ENCODE measurements around the gene RTKN2.

Gene RTKN2

GRCh38 chr10:62268399-62269114 is at the start of gene RTKN2:
RTKN2 (minus strand) TSS chr10:62268844; CDS start chr10:62268610, 234 bp downstream.
- no peaks in the 10 kb centered on the region for H3K36me3 Mint-ChIP-seq (ENCODE audit: low read depth)
- peak within 1 kb of the TSS; percentile 59 to 95 (median 92) for H3K27ac Mint-ChIP-seq
- peaks cover 30% of the 10 kb centered on the region for H3K4me1 Mint-ChIP-seq
- no peaks in the 10 kb centered on the region for H3K9me3 Mint-ChIP-seq
- H3K27me3 Mint-ChIP-seq (ENCODE audit: low read depth): no peaks in the 10 kb centered on the region
- TF ChIP-seq CTCF (IDR thresholded peaks at IDR 0.05; ENCODE audit: unreplicated experiment in 3 of 3): no peak
- H3K4me3 Mint-ChIP-seq: peak within 1 kb of the TSS; percentile 80 to 92 (median 91)

GRCh38 chr10:62317257-62317656 is 48.6 kb upstream of the RTKN2 start:
- Mint-ChIP-seq H3K27me3 (ENCODE audit: low read depth) (no peaks in the 10 kb centered on the region), H3K9me3 (no peaks in the 10 kb centered on the region), H3K4me1 (no peaks in the 10 kb centered on the region), H3K36me3 (ENCODE audit: low read depth) (no peaks in the 10 kb centered on the region), H3K4me3 (no peak overlapping the region), H3K27ac (no peak overlapping the region)
- no peak for TF ChIP-seq CTCF (IDR thresholded peaks at IDR 0.05; ENCODE audit: unreplicated experiment in 3 of 3)

GRCh38 chr10:62309254-62309653 is 40.6 kb upstream of the RTKN2 start:
- H3K36me3 Mint-ChIP-seq (ENCODE audit: low read depth): no peaks in the 10 kb centered on the region
- no peak for TF ChIP-seq CTCF (IDR thresholded peaks at IDR 0.05; ENCODE audit: unreplicated experiment in 3 of 3)
- no peak overlapping the region for H3K4me3 Mint-ChIP-seq
- H3K4me1 Mint-ChIP-seq: peaks cover 9% of the 10 kb centered on the region
- H3K27ac Mint-ChIP-seq: no peak overlapping the region
- no peaks in the 10 kb centered on the region for H3K27me3 Mint-ChIP-seq (ENCODE audit: low read depth)
- H3K9me3 Mint-ChIP-seq: no peaks in the 10 kb centered on the region

- Mint-ChIP-seq H3K27ac (no peak overlapping the region), H3K27me3 (ENCODE audit: low read depth) (no peaks in the 10 kb centered on the region), H3K4me1 (peaks cover 9% of the 10 kb centered on the region), H3K4me3 (no peak overlapping the region), H3K9me3 (no peaks in the 10 kb centered on the region), H3K36me3 (ENCODE audit: low read depth) (no peaks in the 10 kb centered on the region)
- no peak for TF ChIP-seq CTCF (IDR thresholded peaks at IDR 0.05; ENCODE audit: unreplicated experiment in 3 of 3)
Observed at GRCh38 chr10:62308101-62308500, 39.5 kb upstream of the RTKN2 start.

- Mint-ChIP-seq H3K4me1 (peaks cover 9% of the 10 kb centered on the region), H3K36me3 (ENCODE audit: low read depth) (no peaks in the 10 kb centered on the region), H3K9me3 (no peaks in the 10 kb centered on the region), H3K27ac (no peak overlapping the region), H3K27me3 (ENCODE audit: low read depth) (no peaks in the 10 kb centered on the region), H3K4me3 (no peak overlapping the region)
- no peak for TF ChIP-seq CTCF (IDR thresholded peaks at IDR 0.05; ENCODE audit: unreplicated experiment in 3 of 3)
Observed at GRCh38 chr10:62307635-62308034, 39.0 kb upstream of the RTKN2 start.

GRCh38 chr10:62306663-62307062 is 38.0 kb upstream of the RTKN2 start:
- no peak overlapping the region for H3K4me3 Mint-ChIP-seq
- H3K9me3 Mint-ChIP-seq: no peaks in the 10 kb centered on the region
- H3K27me3 Mint-ChIP-seq (ENCODE audit: low read depth): no peaks in the 10 kb centered on the region
- no peaks in the 10 kb centered on the region for H3K36me3 Mint-ChIP-seq (ENCODE audit: low read depth)
- H3K4me1 Mint-ChIP-seq: peaks cover 9% of the 10 kb centered on the region
- no peak for TF ChIP-seq CTCF (IDR thresholded peaks at IDR 0.05; ENCODE audit: unreplicated experiment in 3 of 3)
- no peak overlapping the region for H3K27ac Mint-ChIP-seq

Data from nephron (organoid).